Naive thymus-derived CD4-positive, alpha-beta T cell (primary cell): ENCODE measurements around the gene DYNLT2B. TPM values are rescaled to one million over a fixed set of nuclear protein-coding genes. Genes with fewer than 3 reads are reported as not detected.
"Not testable (repeated sequence)": the region's sequence is repeated elsewhere in the genome, so short reads cannot be mapped to it uniquely, and the experiment has no call there.

ENCODE experiments used
- ATAC-seq: fragments of 150-1000 bp; cut with Tn5 transposase; 2 replicates; pipeline ENCODE4 v1.10.0; 2021; ENCODE audit warnings: mild to moderate bottlenecking, moderate library complexity
- CTCF ChIA-PET: fragments of 350-600 bp; sonication (Branson Sonifier 250); formaldehyde crosslinking; loops from one replicate; lab custom pipeline; 2021; ENCODE audit warnings: antibody characterized with exemption; lab: Charles Lee
- POLR2A ChIA-PET: fragments of 350-600 bp; sonication (Branson Sonifier 250); formaldehyde crosslinking; loops from one replicate; lab custom pipeline; 2021; ENCODE audit warnings: antibody characterized with exemption, inconsistent platforms; lab: Charles Lee
- DNase-seq, 9 donors: peaks; one replicate each; pipeline versions ENCODE4 v3.0.0 to v3.0.0-alpha.2; 2020 to 2022; ENCODE audit warnings: mixed read lengths in 1 of 9
- H3K27ac ChIP-seq: one replicate; pipeline ENCODE4 v1.7.0; 2013; ENCODE audit warnings: mild to moderate bottlenecking, low read depth, low read length, moderate library complexity
- H3K27me3 ChIP-seq, 2 donors: one replicate each; pipeline ENCODE4 v1.7.0; 2013; ENCODE audit warnings: low read length in 2 of 2, mild to moderate bottlenecking in 2 of 2, moderate library complexity in 2 of 2; ENCODE audit not compliant: control insufficient read depth in 2 of 2, insufficient read depth in 2 of 2
- H3K36me3 ChIP-seq, 3 experiments: 1 replicate in 2 of 3; 2 replicates in 1 of 3; pipeline ENCODE4 v1.7.0; 2013; ENCODE audit warnings: low read length in 3 of 3, mild to moderate bottlenecking in 3 of 3, moderate library complexity in 1 of 3; ENCODE audit not compliant: insufficient read depth in 3 of 3, control insufficient read depth in 2 of 3
- H3K4me1 ChIP-seq, 2 donors: one replicate each; pipeline ENCODE4 v1.7.0; 2013; ENCODE audit warnings: low read length in 2 of 2, mild to moderate bottlenecking in 2 of 2, moderate library complexity in 1 of 2; ENCODE audit not compliant: control insufficient read depth in 2 of 2, insufficient read depth in 2 of 2
- H3K4me3 ChIP-seq: 2 replicates; pipeline ENCODE4 v1.7.0; 2013; ENCODE audit warnings: mild to moderate bottlenecking, low read length
- H3K9me3 ChIP-seq, 3 experiments: 1 replicate in 2 of 3; 2 replicates in 1 of 3; pipeline ENCODE4 v1.7.0; 2013; ENCODE audit warnings: low read length in 3 of 3; ENCODE audit not compliant: control insufficient read depth in 2 of 3
- H3K27ac Mint-ChIP-seq, 9 donors: one replicate each; pipeline ENCODE4 v1.8.0; 2020 to 2022; ENCODE audit warnings: mixed read lengths in 9 of 9, mild to moderate bottlenecking in 8 of 9, moderate library complexity in 5 of 9, inconsistent platforms in 2 of 9
- H3K27me3 Mint-ChIP-seq, 5 donors: one replicate each; pipeline ENCODE4 v1.8.0; 2021 to 2022; ENCODE audit warnings: mixed read lengths in 5 of 5, mild to moderate bottlenecking in 1 of 5
- H3K36me3 Mint-ChIP-seq, 5 donors: one replicate each; pipeline ENCODE4 v1.8.0; 2020 to 2022; ENCODE audit warnings: mixed read lengths in 5 of 5, mild to moderate bottlenecking in 3 of 5, inconsistent platforms in 1 of 5
- H3K4me1 Mint-ChIP-seq, 7 donors: one replicate each; pipeline ENCODE4 v1.8.0; 2020 to 2022; ENCODE audit warnings: mixed read lengths in 7 of 7, mild to moderate bottlenecking in 3 of 7, inconsistent platforms in 1 of 7
- H3K4me3 Mint-ChIP-seq, 10 donors: one replicate each; pipeline ENCODE4 v1.8.0; 2020 to 2022; ENCODE audit warnings: mild to moderate bottlenecking in 10 of 10, mixed read lengths in 10 of 10, moderate library complexity in 6 of 10, inconsistent platforms in 2 of 10
- H3K9me3 Mint-ChIP-seq, 11 donors: one replicate each; pipeline ENCODE4 v1.8.0; 2020 to 2022; ENCODE audit warnings: mixed read lengths in 11 of 11, mild to moderate bottlenecking in 4 of 11, inconsistent platforms in 1 of 11, moderate library complexity in 1 of 11
- intact Hi-C, 2 donors: fragments of 100-400 bp; cut with micrococcal nuclease; formaldehyde crosslinking; loops; one replicate each; pipeline ENCODE4 v1.15.1; 2023
- polyA plus RNA-seq, 2 donors: library from polyadenylated mRNA; unstranded; fragments of 300-500 nt; fragmentation: Illumina TruSeq; gene quantifications; one replicate each; pipeline ENCODE4 v1.2.3, GENCODE V29; 2021
- total RNA-seq, 6 experiments: library from RNA in 5 of 6; stranded (reverse) in 5 of 6; gene quantifications; 1 replicate in 5 of 6; 2 replicates in 1 of 6; pipeline ENCODE4 v1.2.3 and lab custom pipeline; 2021 to 2026

DYNLT2B gene
- total and polyA plus RNA-seq, 7 experiments from 2014 or later, result 3.3 to 20.8 (median 5.1) TPM

DNA sequence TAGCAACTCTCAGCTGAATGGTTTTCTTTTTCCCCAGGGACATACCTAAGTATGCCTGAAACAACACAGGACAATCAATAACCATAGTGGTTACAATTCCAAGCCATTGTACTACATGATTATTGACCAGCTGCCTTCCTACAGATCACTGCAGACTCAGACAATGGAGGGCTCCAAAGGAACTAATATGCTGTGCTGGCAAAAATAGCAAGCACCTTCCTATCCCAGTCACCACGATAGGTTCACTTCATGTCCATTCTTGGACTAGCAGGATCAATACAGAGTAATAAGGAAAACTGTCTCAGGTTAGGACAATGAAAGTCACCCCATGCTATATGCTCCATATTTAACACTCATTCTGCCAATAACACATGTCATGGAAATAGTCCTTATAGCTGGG lies 37.6 kb upstream of the DYNLT2B start:
- Mint-ChIP-seq H3K27me3 (no peaks in the 10 kb centered on the region), H3K36me3 (peaks cover 22 to 69% (median 43%) of the 10 kb centered on the region in 5 donors), H3K9me3 (no peaks in the 10 kb centered on the region), H3K4me3 (no peak overlapping the region), H3K4me1 (peaks cover 0 to 11% (median 5%) of the 10 kb centered on the region in 7 donors), H3K27ac (peak overlapping the region in 1 of 9 donors; percentile 44)
- H3K4me1 ChIP-seq, result no peaks in the 10 kb centered on the region
- DNase-seq (no peak), ATAC-seq (no peak)
- no peaks in the 10 kb centered on the region for H3K27me3 ChIP-seq
- intact Hi-C loops, result no loop called here
- no peaks in the 10 kb centered on the region for H3K9me3 ChIP-seq
- no peak overlapping the region for H3K4me3 ChIP-seq
- ChIA-PET POLR2A (no interaction called here), CTCF (interaction anchor here (0.6 kb wide), 1 partner anchor 724 kb away, joined by 4 read pairs; no protein-coding TSS in a partner anchor)
- H3K27ac ChIP-seq, result no peak overlapping the region
- H3K36me3 ChIP-seq, result peaks cover 0 to 57% (median 9%) of the 10 kb centered on the region in 3 experiments

DNA sequence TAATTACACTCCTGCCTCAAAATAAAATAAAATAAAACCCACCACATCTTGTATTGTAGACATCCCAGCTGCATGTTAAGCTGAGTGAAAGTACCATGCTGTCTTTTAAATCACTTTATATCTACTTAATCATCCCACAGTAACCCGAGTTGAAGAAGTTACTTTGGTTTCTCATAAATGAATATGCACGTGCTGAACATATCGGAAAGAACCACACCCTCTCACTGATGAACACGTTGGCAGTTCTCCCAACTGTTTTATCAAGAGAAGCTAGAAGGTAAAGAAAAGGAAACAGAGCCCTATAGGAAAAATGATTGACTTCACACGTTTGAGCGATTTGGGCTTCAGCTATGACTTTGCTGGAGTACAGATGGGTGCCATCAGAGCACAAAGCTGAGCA lies 36.1 kb upstream of the DYNLT2B start:
- H3K27ac ChIP-seq, result no peak overlapping the region
- Mint-ChIP-seq H3K4me1 (peaks cover 0 to 8% (median 2%) of the 10 kb centered on the region in 7 donors), H3K9me3 (no peaks in the 10 kb centered on the region), H3K27me3 (no peaks in the 10 kb centered on the region), H3K36me3 (peaks cover 22 to 54% (median 40%) of the 10 kb centered on the region in 5 donors), H3K27ac (no peak overlapping the region), H3K4me3 (no peak overlapping the region)
- H3K9me3 ChIP-seq, result no peaks in the 10 kb centered on the region
- intact Hi-C loops, result no loop called here
- H3K27me3 ChIP-seq, result no peaks in the 10 kb centered on the region
- H3K36me3 ChIP-seq, result peaks cover 0 to 46% (median 9%) of the 10 kb centered on the region in 3 experiments
- DNase-seq, result no peak
- POLR2A ChIA-PET, result interaction anchor here (0.7 kb wide), 1 partner anchor 87 kb away, joined by 3 read pairs; no protein-coding TSS in a partner anchor
- CTCF ChIA-PET, result interaction anchor here (0.6 to 1.0 kb wide), 3 partner anchors 39 to 133 kb away, joined by 3 to 5 read pairs (median 4); no protein-coding TSS in a partner anchor
- no peak for ATAC-seq
- H3K4me3 ChIP-seq, result no peak overlapping the region
- H3K4me1 ChIP-seq, result no peaks in the 10 kb centered on the region

DNA sequence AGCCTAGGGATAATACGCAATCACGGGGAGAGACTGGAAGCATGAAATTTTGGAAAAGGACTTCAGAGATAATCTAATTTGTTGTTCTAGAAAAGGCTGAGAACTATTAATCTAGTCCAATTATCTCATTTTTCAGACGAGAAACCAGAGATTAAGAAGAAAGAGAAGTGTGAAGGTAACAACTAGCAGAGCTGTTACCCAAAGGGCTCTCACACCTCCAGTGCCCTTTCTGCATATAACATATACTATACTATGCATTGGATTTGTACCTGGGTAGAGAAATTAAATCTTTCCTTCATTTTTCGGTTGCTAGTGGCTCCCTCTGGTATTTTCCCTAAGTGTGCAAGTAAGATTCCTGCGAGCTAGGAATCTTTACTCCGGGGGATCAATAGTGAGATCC lies 33.5 kb upstream of the DYNLT2B start:
- ATAC-seq (no peak), DNase-seq (no peak)
- H3K4me3 Mint-ChIP-seq, result no peak overlapping the region
- H3K27ac ChIP-seq, result no peak overlapping the region
- POLR2A ChIA-PET, result no interaction called here
- H3K27me3 Mint-ChIP-seq, result no peaks in the 10 kb centered on the region
- intact Hi-C loops, result no loop called here
- no peak overlapping the region for H3K4me3 ChIP-seq
- H3K27me3 ChIP-seq, result no peaks in the 10 kb centered on the region
- no peaks in the 10 kb centered on the region for H3K9me3 ChIP-seq
- peaks cover 0 to 28% (median 9%) of the 10 kb centered on the region in 3 experiments for H3K36me3 ChIP-seq
- no peak overlapping the region for H3K27ac Mint-ChIP-seq
- no peaks in the 10 kb centered on the region for H3K9me3 Mint-ChIP-seq
- no peaks in the 10 kb centered on the region for H3K4me1 ChIP-seq
- no peaks in the 10 kb centered on the region for H3K4me1 Mint-ChIP-seq
- CTCF ChIA-PET, result no interaction called here
- H3K36me3 Mint-ChIP-seq, result peaks cover 17 to 49% (median 28%) of the 10 kb centered on the region in 5 donors

DNA sequence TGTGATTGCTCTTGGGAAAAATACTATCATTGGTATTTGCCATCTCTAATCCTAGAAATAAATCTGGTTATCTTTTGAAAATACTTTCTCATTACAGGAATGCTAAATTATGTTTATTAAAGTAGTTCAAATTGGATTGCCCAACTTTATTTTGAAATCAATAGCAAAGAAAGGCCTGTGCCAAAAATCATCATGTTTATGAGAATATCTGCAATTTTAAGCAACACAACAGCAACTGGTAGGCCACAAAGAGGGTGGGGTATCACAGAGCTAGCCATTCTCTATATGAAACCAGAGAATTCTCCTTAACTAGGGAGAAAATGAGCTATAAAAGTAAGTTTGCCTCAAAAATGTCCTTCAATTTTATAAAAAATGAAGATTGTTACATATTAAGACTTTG lies 32.0 kb upstream of the DYNLT2B start:
- peaks cover 0 to 14% (median 0%) of the 10 kb centered on the region in 3 experiments for H3K36me3 ChIP-seq
- ChIA-PET CTCF (no interaction called here), POLR2A (no interaction called here)
- Mint-ChIP-seq H3K27me3 (no peaks in the 10 kb centered on the region), H3K36me3 (peaks cover 7 to 39% (median 18%) of the 10 kb centered on the region in 5 donors), H3K4me3 (no peak overlapping the region), H3K27ac (no peak overlapping the region), H3K4me1 (peaks cover 0 to 6% (median 0%) of the 10 kb centered on the region in 7 donors), H3K9me3 (peaks cover 0 to 2% (median 0%) of the 10 kb centered on the region in 11 donors)
- no peak overlapping the region for H3K4me3 ChIP-seq
- no peaks in the 10 kb centered on the region for H3K4me1 ChIP-seq
- H3K27me3 ChIP-seq, result no peaks in the 10 kb centered on the region
- no peak for ATAC-seq
- H3K9me3 ChIP-seq, result no peaks in the 10 kb centered on the region
- no peak overlapping the region for H3K27ac ChIP-seq
- DNase-seq, result no peak
- intact Hi-C loops, result no loop called here

DNA sequence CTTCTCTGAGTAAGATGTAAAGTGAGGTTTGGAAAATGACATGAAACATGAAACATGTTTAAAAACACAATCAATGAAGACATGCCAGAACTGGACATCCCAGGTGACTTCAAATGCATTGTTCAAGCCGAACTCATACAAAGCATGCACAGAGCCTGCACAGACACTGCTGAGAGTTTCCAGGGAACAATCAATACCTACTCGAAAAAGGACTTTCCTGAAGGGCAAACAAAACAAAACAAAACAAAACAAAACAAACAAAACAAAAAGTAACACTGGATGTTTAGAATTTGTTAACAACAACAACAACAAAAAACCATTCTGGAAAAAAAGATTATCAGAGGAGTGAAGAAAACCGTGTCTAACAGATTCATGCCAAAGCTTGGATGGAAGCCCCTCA lies 30.7 kb upstream of the DYNLT2B start:
- Mint-ChIP-seq H3K9me3 (peaks cover 0 to 2% (median 0%) of the 10 kb centered on the region in 11 donors), H3K36me3 (peaks cover 7 to 27% (median 18%) of the 10 kb centered on the region in 5 donors), H3K4me3 (no peak overlapping the region), H3K27me3 (no peaks in the 10 kb centered on the region), H3K4me1 (peaks cover 0 to 6% (median 0%) of the 10 kb centered on the region in 7 donors), H3K27ac (no peak overlapping the region)
- H3K36me3 ChIP-seq, result peaks cover 0 to 5% (median 0%) of the 10 kb centered on the region in 3 experiments
- ATAC-seq, result no peak
- ChIA-PET POLR2A (interaction anchor here (0.6 kb wide), 1 partner anchor 84 kb away, joined by 3 read pairs; the partner anchor contains the start of gene UBXN7), CTCF (no interaction called here)
- intact Hi-C loops, result no loop called here
- H3K9me3 ChIP-seq, result no peaks in the 10 kb centered on the region
- no peaks in the 10 kb centered on the region for H3K4me1 ChIP-seq
- H3K27ac ChIP-seq, result no peak overlapping the region
- no peaks in the 10 kb centered on the region for H3K27me3 ChIP-seq
- DNase-seq, result no peak
- H3K4me3 ChIP-seq, result no peak overlapping the region

DNA sequence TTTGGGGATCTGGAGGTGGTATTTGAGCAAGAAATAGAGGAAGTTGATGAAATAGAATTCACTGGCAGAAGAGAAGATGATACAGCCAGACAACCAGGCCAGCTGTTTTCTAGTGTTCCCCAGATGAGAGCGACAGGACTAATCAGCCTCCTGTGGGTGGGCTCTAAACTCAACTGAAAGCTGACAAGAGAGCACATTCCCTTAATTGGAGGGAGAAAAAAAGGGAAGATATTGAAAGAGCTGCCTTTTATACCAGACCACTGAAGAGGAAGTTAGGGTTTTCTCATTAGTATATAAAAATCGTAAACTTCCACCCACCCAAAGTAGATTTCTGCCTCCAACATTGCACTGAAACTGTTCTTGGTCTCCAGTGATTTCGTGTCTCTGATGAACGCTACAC lies 26.6 kb upstream of the DYNLT2B start:
- Mint-ChIP-seq H3K4me3 (no peak overlapping the region), H3K9me3 (peaks cover 0 to 2% (median 0%) of the 10 kb centered on the region in 11 donors), H3K27ac (peak overlapping the region in 1 of 9 donors; percentile 13), H3K36me3 (peaks cover 7 to 21% (median 15%) of the 10 kb centered on the region in 5 donors), H3K4me1 (peaks cover 0 to 6% (median 0%) of the 10 kb centered on the region in 7 donors), H3K27me3 (peaks cover 0 to 2% (median 0%) of the 10 kb centered on the region in 5 donors)
- DNase-seq (no peak), ATAC-seq (peak; percentile 36)
- H3K27ac ChIP-seq, result no peak overlapping the region
- no peaks in the 10 kb centered on the region for H3K27me3 ChIP-seq
- intact Hi-C loops, result no loop called here
- peaks cover 0 to 4% (median 0%) of the 10 kb centered on the region in 3 experiments for H3K36me3 ChIP-seq
- ChIA-PET POLR2A (interaction anchor here (0.6 kb wide), 1 partner anchor 209 kb away, joined by 5 read pairs; no protein-coding TSS in a partner anchor), CTCF (no interaction called here)
- no peak overlapping the region for H3K4me3 ChIP-seq
- H3K4me1 ChIP-seq, result no peaks in the 10 kb centered on the region
- H3K9me3 ChIP-seq, result no peaks in the 10 kb centered on the region

DNA sequence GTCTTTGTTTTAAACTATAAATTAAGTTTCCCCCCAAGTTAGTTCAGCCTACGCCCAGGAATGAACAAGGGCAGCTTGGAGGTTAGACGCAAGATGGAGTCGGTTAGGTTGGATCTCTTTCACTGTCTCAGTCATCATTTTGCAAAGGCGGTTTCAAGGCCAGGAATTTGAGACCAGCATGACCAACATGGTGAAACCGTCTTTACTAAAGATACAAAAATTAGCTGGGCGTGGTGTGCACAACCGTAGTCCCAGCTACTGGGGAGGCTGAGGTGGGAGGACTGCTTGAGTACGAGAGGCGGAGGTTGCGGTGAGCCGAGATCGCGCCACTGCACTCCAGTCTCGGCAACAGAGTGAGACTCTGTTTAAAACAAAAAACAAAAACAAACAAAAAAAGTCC lies 25.9 kb upstream of the DYNLT2B start:
- peaks cover 7 to 19% (median 10%) of the 10 kb centered on the region in 5 donors for H3K36me3 Mint-ChIP-seq
- DNase-seq, CTCF ChIA-PET, H3K4me1 Mint-ChIP-seq, H3K27ac ChIP-seq, intact Hi-C loops, H3K36me3 ChIP-seq, POLR2A ChIA-PET, H3K9me3 Mint-ChIP-seq, H3K4me1 ChIP-seq, H3K27me3 ChIP-seq, H3K27ac Mint-ChIP-seq, H3K27me3 Mint-ChIP-seq, H3K9me3 ChIP-seq, ATAC-seq, H3K4me3 Mint-ChIP-seq, H3K4me3 ChIP-seq: not testable (repeated sequence)
